Adrenal gland (tissue), 12 donors: Measurements from ENCODE around the gene AEBP1. TPM values are rescaled to one million over a fixed set of nuclear protein-coding genes. Genes with fewer than 3 reads are reported as not detected.

Experiments
- DNase-seq, 7 donors: peaks; one replicate each; pipeline ENCODE4 v3.0.0-alpha.2; 2019 to 2020
- H3K27ac ChIP-seq, 5 donors: fragments of 200-600 bp; sonication (generic) in 4 of 5; 1 replicate in 3 of 5; 2 replicates in 2 of 5; pipeline versions ENCODE4 v1.5.1 to v1.8.0; 2016 to 2020; ENCODE audit warnings: mild to moderate bottlenecking in 1 of 5
- H3K27me3 ChIP-seq: fragments of 200-600 bp; 2 replicates; pipeline ENCODE4 v1.8.0; 2021
- H3K36me3 ChIP-seq, 2 donors: fragments of 200-600 bp; replicated peaks in 1 of 2; 1 replicate in 1 of 2; 2 replicates in 1 of 2; pipeline versions ENCODE4 v1.5.1 to v1.8.0; 2018 to 2022
- H3K4me1 ChIP-seq, 2 donors: fragments of 200-600 bp; replicated peaks in 1 of 2; 1 replicate in 1 of 2; 2 replicates in 1 of 2; pipeline versions ENCODE4 v1.5.1 to v1.8.0; 2018 to 2021
- H3K4me3 ChIP-seq, 4 donors: fragments of 200-600 bp; sonication (generic) in 3 of 4; one replicate each; pipeline ENCODE4 v1.5.1; 2016 to 2018
- H3K9me3 ChIP-seq, 3 donors: fragments of 200-600 bp; sonication (generic) in 1 of 3; replicated peaks in 1 of 3; 1 replicate in 2 of 3; 2 replicates in 1 of 3; pipeline versions ENCODE4 v1.5.1 to v1.8.0; 2016 to 2021
- POLR2A ChIP-seq, 2 donors: fragments of 450-650 bp; IDR thresholded peaks; one replicate each; pipeline ENCODE4 v1.6.1; 2017; ENCODE audit warnings: antibody characterized with exemption in 2 of 2, mild to moderate bottlenecking in 2 of 2, moderate library complexity in 1 of 2
- WGBS, 4 donors: extraction: QIAGEN DNeasy Blood & Tissue Kit in 2 of 4; methylation state at CpG; one replicate each; pipeline versions ENCODE4 v1.1.5 to v1.1.7; 2013 to 2017; 5-methylcytosine and 5-hydroxymethylcytosine counted together
- intact Hi-C, 2 donors: fragments of 100-400 bp; cut with DNase I; formaldehyde crosslinking; loops; one replicate each; pipeline versions ENCODE4 v1.14.1 to v1.15.0; 2022 to 2023
- polyA plus RNA-seq, 3 donors: library from polyadenylated mRNA; stranded (reverse); fragments of 200-250 nt in 2 of 3; fragments of 350-450 nt in 1 of 3; fragmentation: Illumina TruSeq in 1 of 3; extraction: RNeasy Lipid Tissue Mini Kit (QIAGEN cat#74804) in 1 of 3; gene quantifications; one replicate each; pipeline ENCODE4 v1.2.3, GENCODE V29; 2013 to 2014
- total RNA-seq, 9 donors: library from RNA; depleted of rRNA in 4 of 9; stranded (reverse); fragments of >200 nt in 4 of 9; fragments of 120-200 nt in 1 of 9; fragmentation: NEBNext Ultra II Directional in 1 of 9; extraction: Animal tissue kit (Norgen Biotek cat#: 25700) in 1 of 9; gene quantifications; one replicate each; pipeline versions ENCODE4 v1.1.0 to v1.2.4, GENCODE V29; 2013 to 2023
- TF ChIP-seq, protein P1 (sequence below), 6 experiments: fragments of 450-650 bp in 4 of 6; fragments of 200-600 bp in 2 of 6; sonication (generic) in 1 of 6; IDR thresholded peaks; 1 replicate in 5 of 6; 2 replicates in 1 of 6; pipeline versions ENCODE4 v1.5.1 to v1.8.0; 2016 to 2021; ENCODE audit warnings: antibody characterized with exemption in 6 of 6, mild to moderate bottlenecking in 2 of 6, moderate library complexity in 1 of 6
- donor health status: healthy with polysubstance abuse.
- donor health status: Bipolar disorder and iron deficiency.
- donor health status: DM: yes; HTN: yes; CAD: no.
- donor health status: DM: no; HTN: no; CAD: no.
- donor health status: DM: no; HTN: no; CAD: no.
- donor health status: DM: yes; HTN: yes; CAD: no.

Gene AEBP1
- total and polyA plus RNA-seq, 12 donors, result 5.4 to 292 (median 127) TPM

DNA sequence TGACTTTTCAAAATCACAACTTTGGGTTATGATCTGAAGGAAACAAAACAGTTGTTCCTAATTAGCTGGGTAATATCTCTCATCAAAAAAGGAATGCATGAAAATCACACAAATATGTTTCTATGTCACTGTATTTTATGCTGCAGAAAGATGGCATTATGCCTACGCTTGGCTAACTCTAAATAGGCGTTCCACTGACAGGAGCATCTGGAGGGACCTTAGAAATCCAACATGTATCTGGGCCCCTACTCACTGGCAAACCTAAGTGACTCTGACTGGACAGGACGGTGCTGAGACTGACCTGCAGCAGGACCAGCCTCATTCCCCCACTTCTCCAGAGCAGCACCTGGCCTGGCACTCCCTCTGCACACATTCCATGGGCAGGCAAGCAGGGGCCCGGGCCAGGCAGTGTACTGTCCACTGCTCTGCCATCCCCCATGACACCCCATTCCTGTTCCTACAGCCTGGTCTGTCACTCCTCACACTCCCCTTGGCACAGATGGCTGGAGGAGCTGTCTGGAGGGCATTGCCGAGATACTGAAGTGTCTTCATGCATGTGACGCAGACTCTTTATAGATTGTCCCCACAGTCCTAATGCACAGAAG lies 39.6 kb downstream of the AEBP1 start:
- peak in 2 of 7 donors; percentile 2 to 11 for DNase-seq
- H3K27ac ChIP-seq, result no peak overlapping the region

DNA sequence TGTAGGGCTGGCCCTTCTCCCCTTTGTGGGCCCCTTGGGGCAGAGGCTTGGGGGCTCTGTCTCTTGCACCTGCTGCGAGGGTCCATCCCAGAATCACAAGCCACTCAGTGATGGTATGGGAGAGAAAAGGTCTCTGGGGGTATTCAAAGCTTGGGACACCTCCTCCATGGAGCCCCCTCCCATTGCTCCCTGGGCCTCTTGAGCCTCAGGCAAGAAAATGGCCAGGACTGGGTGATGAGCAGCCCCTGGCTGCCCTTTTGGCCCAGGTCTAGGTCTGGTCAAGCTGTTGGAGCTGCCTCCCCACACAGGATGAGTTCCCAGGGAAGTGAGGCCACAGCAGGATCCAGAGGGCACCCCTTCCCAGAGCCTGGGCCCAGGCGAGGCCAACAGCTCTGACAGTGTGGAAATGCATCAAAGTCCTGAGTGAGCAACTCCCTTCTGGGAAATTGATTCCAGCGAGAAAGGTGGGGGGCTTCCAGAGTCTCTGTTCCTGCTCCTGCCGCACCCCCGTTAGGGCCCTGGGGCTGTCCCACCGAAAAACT lies 40.4 kb downstream of the AEBP1 start:
- H3K4me1 ChIP-seq, result peaks cover 8% of the 10 kb centered on the region in 2 donors
- intact Hi-C loops, result no loop called here
- no peaks in the 10 kb centered on the region for H3K9me3 ChIP-seq
- no peak overlapping the region for H3K27ac ChIP-seq
- DNase-seq, result peak in 2 of 7 donors; percentile 0 to 4
- peaks cover 12% of the 10 kb centered on the region for H3K27me3 ChIP-seq
- TF ChIP-seq, protein P1, sequence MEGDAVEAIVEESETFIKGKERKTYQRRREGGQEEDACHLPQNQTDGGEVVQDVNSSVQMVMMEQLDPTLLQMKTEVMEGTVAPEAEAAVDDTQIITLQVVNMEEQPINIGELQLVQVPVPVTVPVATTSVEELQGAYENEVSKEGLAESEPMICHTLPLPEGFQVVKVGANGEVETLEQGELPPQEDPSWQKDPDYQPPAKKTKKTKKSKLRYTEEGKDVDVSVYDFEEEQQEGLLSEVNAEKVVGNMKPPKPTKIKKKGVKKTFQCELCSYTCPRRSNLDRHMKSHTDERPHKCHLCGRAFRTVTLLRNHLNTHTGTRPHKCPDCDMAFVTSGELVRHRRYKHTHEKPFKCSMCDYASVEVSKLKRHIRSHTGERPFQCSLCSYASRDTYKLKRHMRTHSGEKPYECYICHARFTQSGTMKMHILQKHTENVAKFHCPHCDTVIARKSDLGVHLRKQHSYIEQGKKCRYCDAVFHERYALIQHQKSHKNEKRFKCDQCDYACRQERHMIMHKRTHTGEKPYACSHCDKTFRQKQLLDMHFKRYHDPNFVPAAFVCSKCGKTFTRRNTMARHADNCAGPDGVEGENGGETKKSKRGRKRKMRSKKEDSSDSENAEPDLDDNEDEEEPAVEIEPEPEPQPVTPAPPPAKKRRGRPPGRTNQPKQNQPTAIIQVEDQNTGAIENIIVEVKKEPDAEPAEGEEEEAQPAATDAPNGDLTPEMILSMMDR (IDR thresholded peaks at IDR 0.05), result no peak
- no peak overlapping the region for H3K4me3 ChIP-seq
- H3K36me3 ChIP-seq, result no peaks in the 10 kb centered on the region
- WGBS, 4 donors, result 90 to 97% (median 93%) methylated on average over 4 to 6 of the region's 6 CpGs

More for the DNA sequence above, 39.6 kb downstream of the AEBP1 start:
- Histone ChIP-seq H3K27me3 (peaks cover 12% of the 10 kb centered on the region), H3K4me1 (peaks cover 8% of the 10 kb centered on the region in 2 donors), H3K4me3 (no peak overlapping the region), H3K9me3 (no peaks in the 10 kb centered on the region), H3K36me3 (no peaks in the 10 kb centered on the region)
- whole genome bisulfite sequencing, 4 donors, result 72 to 92% (median 86%) methylated on average over 5 to 6 of the region's 6 CpGs
- TF ChIP-seq POLR2A (IDR thresholded peaks at IDR 0.05), result no peak
- TF ChIP-seq, protein P1 (IDR thresholded peaks at IDR 0.05), result no peak
- intact Hi-C loops, result no loop called here

DNA sequence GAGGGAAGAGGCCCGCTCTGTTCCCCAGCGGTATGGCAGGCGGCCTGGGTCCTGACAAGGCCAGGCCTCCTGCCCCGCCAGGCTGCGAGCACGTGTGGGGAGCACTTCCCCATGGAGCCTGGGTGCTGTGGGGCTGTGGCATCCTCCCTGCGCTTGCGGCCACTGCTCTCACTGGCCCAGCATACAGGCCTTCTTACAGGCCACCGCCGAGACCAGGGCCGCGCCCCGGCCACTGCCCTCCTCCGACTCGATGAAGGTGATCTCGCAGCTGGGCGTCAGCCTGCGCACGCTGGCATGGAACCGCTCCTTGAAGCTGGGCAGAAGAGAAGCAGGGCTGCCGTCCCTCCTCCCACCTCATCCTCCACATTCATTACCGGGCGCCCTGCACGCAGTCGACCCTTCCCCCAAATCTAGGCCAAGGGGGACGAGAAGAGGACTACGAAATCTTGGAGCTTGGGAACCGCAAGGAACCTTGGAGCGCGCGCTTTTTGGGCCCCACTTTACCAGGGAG lies 40.9 kb downstream of the AEBP1 start:
- Histone ChIP-seq H3K4me3 (peak overlapping the region in 1 of 4 donors; percentile 50), H3K4me1 (peaks cover 8% of the 10 kb centered on the region in 2 donors), H3K36me3 (no peaks in the 10 kb centered on the region), H3K27ac (no peak overlapping the region), H3K27me3 (peaks cover 12% of the 10 kb centered on the region), H3K9me3 (no peaks in the 10 kb centered on the region)
- DNase-seq, result peak in 2 of 7 donors; percentile 9 to 14
- TF ChIP-seq POLR2A (IDR thresholded peaks at IDR 0.05), result no peak
- TF ChIP-seq, protein P1 (IDR thresholded peaks at IDR 0.05), result no peak
- WGBS, 4 donors, result 65 to 74% (median 69%) methylated on average over 18 to 31 of the region's 31 CpGs
- intact Hi-C loops, result no loop called here

DNA sequence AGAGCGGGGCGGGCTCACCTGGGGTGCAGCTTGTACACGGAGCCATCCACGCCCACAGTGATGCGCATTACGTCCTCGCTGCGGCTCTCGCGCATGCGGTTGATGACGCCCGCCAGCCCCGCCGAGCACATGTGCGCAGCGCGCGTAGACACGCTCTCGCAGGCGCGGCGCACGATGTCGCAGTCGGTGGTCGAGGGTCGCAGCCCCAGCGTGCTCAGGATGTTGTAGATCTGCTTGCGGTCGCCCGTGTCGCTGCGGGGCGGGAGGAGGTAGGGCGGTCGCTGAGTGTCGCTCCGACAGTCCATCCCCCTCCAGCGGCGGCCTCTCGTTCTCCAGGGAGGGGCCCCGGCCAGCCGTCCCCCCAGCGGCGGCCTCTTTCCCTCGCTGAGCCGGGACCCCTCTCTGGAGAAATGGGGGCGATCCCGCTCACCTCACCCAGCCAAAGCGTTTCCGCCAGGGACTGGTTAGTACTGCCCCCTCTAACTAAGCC lies 41.4 kb downstream of the AEBP1 start:
- H3K27ac ChIP-seq, result no peak overlapping the region
- peaks cover 8% of the 10 kb centered on the region in 2 donors for H3K4me1 ChIP-seq
- peak overlapping the region in 1 of 4 donors; percentile 50 for H3K4me3 ChIP-seq
- TF ChIP-seq POLR2A (IDR thresholded peaks at IDR 0.05), result no peak
- TF ChIP-seq, protein P1 (IDR thresholded peaks at IDR 0.05), result no peak
- H3K27me3 ChIP-seq, result peaks cover 12% of the 10 kb centered on the region
- peak in 3 of 7 donors; percentile 12 to 19 (median 15) for DNase-seq
- 10 to 17% (median 10%) methylated on average over 25 to 53 of the region's 53 CpGs; no CpG with 5 or more reads in 1 of the 4 donors for WGBS, 4 donors
- H3K36me3 ChIP-seq, result no peaks in the 10 kb centered on the region
- H3K9me3 ChIP-seq, result no peaks in the 10 kb centered on the region
- intact Hi-C loops, result no loop called here
